T-helper 17 cell (primary cell): Measurements from ENCODE around the gene CLMP. TPM values are rescaled to one million over a fixed set of nuclear protein-coding genes. Genes with fewer than 3 reads are reported as not detected.

Experiments
- ATAC-seq: fragments of 150-1000 bp; cut with Tn5 transposase; 2 replicates; pipeline ENCODE4 v1.10.0; 2021; ENCODE audit warnings: mild to moderate bottlenecking, moderate library complexity
- DNase-seq, 3 donors: peaks; one replicate each; pipeline versions ENCODE4 v3.0.0 to v3.0.0-alpha.2; 2020 to 2021
- H3K9me3 ChIP-seq: one replicate; pipeline ENCODE4 v1.7.0; 2013; ENCODE audit warnings: low read length, mild to moderate bottlenecking; ENCODE audit not compliant: control insufficient read depth, poor library complexity, severe bottlenecking
- H3K27ac Mint-ChIP-seq: one replicate; pipeline ENCODE4 v1.8.0; 2022; ENCODE audit warnings: mild to moderate bottlenecking, moderate library complexity, mixed read lengths
- H3K27me3 Mint-ChIP-seq: one replicate; pipeline ENCODE4 v1.8.0; 2022; ENCODE audit warnings: mixed read lengths
- H3K36me3 Mint-ChIP-seq: one replicate; pipeline ENCODE4 v1.8.0; 2022; ENCODE audit warnings: low read depth, mixed read lengths
- H3K4me1 Mint-ChIP-seq: one replicate; pipeline ENCODE4 v1.8.0; 2022; ENCODE audit warnings: mild to moderate bottlenecking, mixed read lengths
- H3K4me3 Mint-ChIP-seq: one replicate; pipeline ENCODE4 v1.8.0; 2022; ENCODE audit warnings: mild to moderate bottlenecking, moderate library complexity, mixed read lengths
- total RNA-seq, 4 donors: library from RNA in 2 of 4; stranded (reverse) in 2 of 4; gene quantifications; one replicate each; pipeline ENCODE4 v1.2.3 and lab custom pipeline; 2022 to 2026

Gene CLMP
- total RNA-seq, 2 donors from 2014 or later = 0.26 to 0.67 TPM

- H3K27ac Mint-ChIP-seq = no peak overlapping the region
- H3K27me3 Mint-ChIP-seq = peaks cover 26% of the 10 kb centered on the region
- no peak overlapping the region for H3K4me3 Mint-ChIP-seq
- ATAC-seq (no peak), DNase-seq (no peak)
- peaks cover 3% of the 10 kb centered on the region for H3K36me3 Mint-ChIP-seq
- H3K9me3 ChIP-seq = no peaks in the 10 kb centered on the region
- peaks cover 12% of the 10 kb centered on the region for H3K4me1 Mint-ChIP-seq
Observed at GRCh38 chr11:123230346-123230745, 35.3 kb upstream of the CLMP start.

GRCh38 chr11:123228496-123229163, 33.6 kb upstream of the CLMP start:
- Mint-ChIP-seq H3K27me3 (peaks cover 32% of the 10 kb centered on the region), H3K4me3 (no peak overlapping the region), H3K27ac (no peak overlapping the region), H3K4me1 (peaks cover 12% of the 10 kb centered on the region), H3K36me3 (peaks cover 3% of the 10 kb centered on the region)
- no peak for ATAC-seq
- DNase-seq = no peak
- no peaks in the 10 kb centered on the region for H3K9me3 ChIP-seq

- ATAC-seq = no peak
- H3K4me1 Mint-ChIP-seq = peaks cover 5% of the 10 kb centered on the region
- H3K4me3 Mint-ChIP-seq = no peak overlapping the region
- H3K27me3 Mint-ChIP-seq = peaks cover 36% of the 10 kb centered on the region
- H3K27ac Mint-ChIP-seq = no peak overlapping the region
- H3K36me3 Mint-ChIP-seq = peaks cover 3% of the 10 kb centered on the region
- H3K9me3 ChIP-seq = no peaks in the 10 kb centered on the region
- DNase-seq = no peak
Observed at GRCh38 chr11:123227763-123228495, 32.9 kb upstream of the CLMP start.

- Mint-ChIP-seq H3K4me1 (no peaks in the 10 kb centered on the region), H3K27me3 (peaks cover 30% of the 10 kb centered on the region), H3K36me3 (peaks cover 3% of the 10 kb centered on the region), H3K27ac (no peak overlapping the region), H3K4me3 (no peak overlapping the region)
- ATAC-seq = no peak
- H3K9me3 ChIP-seq = no peaks in the 10 kb centered on the region
- no peak for DNase-seq
Observed at GRCh38 chr11:123221584-123221983, 26.5 kb upstream of the CLMP start.

GRCh38 chr11:123221096-123221561, 26.1 kb upstream of the CLMP start:
- Mint-ChIP-seq H3K27ac (no peak overlapping the region), H3K4me1 (no peaks in the 10 kb centered on the region), H3K36me3 (peaks cover 2% of the 10 kb centered on the region), H3K27me3 (peaks cover 30% of the 10 kb centered on the region), H3K4me3 (no peak overlapping the region)
- no peaks in the 10 kb centered on the region for H3K9me3 ChIP-seq
- ATAC-seq = no peak
- no peak for DNase-seq

GRCh38 chr11:123219066-123219690, 24.1 kb upstream of the CLMP start:
- Mint-ChIP-seq H3K27ac (no peak overlapping the region), H3K4me1 (no peaks in the 10 kb centered on the region), H3K4me3 (no peak overlapping the region), H3K27me3 (peaks cover 28% of the 10 kb centered on the region), H3K36me3 (no peaks in the 10 kb centered on the region)
- H3K9me3 ChIP-seq = no peaks in the 10 kb centered on the region
- no peak for ATAC-seq
- no peak for DNase-seq

- H3K36me3 Mint-ChIP-seq = no peaks in the 10 kb centered on the region
- no peak overlapping the region for H3K4me3 Mint-ChIP-seq
- H3K27me3 Mint-ChIP-seq = peaks cover 30% of the 10 kb centered on the region
- no peaks in the 10 kb centered on the region for H3K9me3 ChIP-seq
- DNase-seq = no peak
- ATAC-seq = no peak
- H3K27ac Mint-ChIP-seq = no peak overlapping the region
- no peaks in the 10 kb centered on the region for H3K4me1 Mint-ChIP-seq
Observed at GRCh38 chr11:123218451-123218850, 23.4 kb upstream of the CLMP start.

GRCh38 chr11:123217897-123218296, 22.8 kb upstream of the CLMP start:
- Mint-ChIP-seq H3K4me1 (no peaks in the 10 kb centered on the region), H3K27me3 (peaks cover 30% of the 10 kb centered on the region), H3K27ac (no peak overlapping the region), H3K4me3 (no peak overlapping the region), H3K36me3 (no peaks in the 10 kb centered on the region)
- DNase-seq = no peak
- no peaks in the 10 kb centered on the region for H3K9me3 ChIP-seq
- ATAC-seq = no peak

GRCh38 chr11:123216249-123216648, 21.2 kb upstream of the CLMP start:
- peaks cover 42% of the 10 kb centered on the region for H3K27me3 Mint-ChIP-seq
- no peak overlapping the region for H3K4me3 Mint-ChIP-seq
- no peaks in the 10 kb centered on the region for H3K4me1 Mint-ChIP-seq
- ATAC-seq = no peak
- no peaks in the 10 kb centered on the region for H3K9me3 ChIP-seq
- H3K27ac Mint-ChIP-seq = no peak overlapping the region
- H3K36me3 Mint-ChIP-seq = no peaks in the 10 kb centered on the region
- DNase-seq = no peak

GRCh38 chr11:123214940-123215339, 19.9 kb upstream of the CLMP start:
- no peak for ATAC-seq
- H3K27ac Mint-ChIP-seq = no peak overlapping the region
- DNase-seq = no peak
- H3K4me1 Mint-ChIP-seq = no peaks in the 10 kb centered on the region
- H3K9me3 ChIP-seq = no peaks in the 10 kb centered on the region
- H3K4me3 Mint-ChIP-seq = no peak overlapping the region
- H3K36me3 Mint-ChIP-seq = no peaks in the 10 kb centered on the region
- peaks cover 48% of the 10 kb centered on the region for H3K27me3 Mint-ChIP-seq

- no peaks in the 10 kb centered on the region for H3K36me3 Mint-ChIP-seq
- no peak for ATAC-seq
- no peaks in the 10 kb centered on the region for H3K9me3 ChIP-seq
- no peak overlapping the region for H3K4me3 Mint-ChIP-seq
- no peak overlapping the region for H3K27ac Mint-ChIP-seq
- no peaks in the 10 kb centered on the region for H3K4me1 Mint-ChIP-seq
- peaks cover 54% of the 10 kb centered on the region for H3K27me3 Mint-ChIP-seq
- DNase-seq = no peak
Observed at GRCh38 chr11:123214396-123214795, 19.3 kb upstream of the CLMP start.

GRCh38 chr11:123213307-123213771, 18.3 kb upstream of the CLMP start:
- H3K9me3 ChIP-seq = no peaks in the 10 kb centered on the region
- peaks cover 64% of the 10 kb centered on the region for H3K27me3 Mint-ChIP-seq
- H3K36me3 Mint-ChIP-seq = no peaks in the 10 kb centered on the region
- DNase-seq = no peak
- ATAC-seq = no peak
- H3K4me3 Mint-ChIP-seq = no peak overlapping the region
- no peaks in the 10 kb centered on the region for H3K4me1 Mint-ChIP-seq
- no peak overlapping the region for H3K27ac Mint-ChIP-seq

GRCh38 chr11:123212406-123212805, 17.4 kb upstream of the CLMP start:
- Mint-ChIP-seq H3K4me3 (no peak overlapping the region), H3K36me3 (no peaks in the 10 kb centered on the region), H3K4me1 (no peaks in the 10 kb centered on the region), H3K27ac (no peak overlapping the region), H3K27me3 (peaks cover 64% of the 10 kb centered on the region)
- ATAC-seq (no peak), DNase-seq (no peak)
- no peaks in the 10 kb centered on the region for H3K9me3 ChIP-seq
